ENCODE data around the gene PCDHGB3. TPM values are rescaled to one million over a fixed set of nuclear protein-coding genes. Genes with fewer than 3 reads are reported as not detected.

The PCDHGB3 gene
- total RNA-seq, 1 experiment from 2014 or later: 1.6 TPM

DNA sequence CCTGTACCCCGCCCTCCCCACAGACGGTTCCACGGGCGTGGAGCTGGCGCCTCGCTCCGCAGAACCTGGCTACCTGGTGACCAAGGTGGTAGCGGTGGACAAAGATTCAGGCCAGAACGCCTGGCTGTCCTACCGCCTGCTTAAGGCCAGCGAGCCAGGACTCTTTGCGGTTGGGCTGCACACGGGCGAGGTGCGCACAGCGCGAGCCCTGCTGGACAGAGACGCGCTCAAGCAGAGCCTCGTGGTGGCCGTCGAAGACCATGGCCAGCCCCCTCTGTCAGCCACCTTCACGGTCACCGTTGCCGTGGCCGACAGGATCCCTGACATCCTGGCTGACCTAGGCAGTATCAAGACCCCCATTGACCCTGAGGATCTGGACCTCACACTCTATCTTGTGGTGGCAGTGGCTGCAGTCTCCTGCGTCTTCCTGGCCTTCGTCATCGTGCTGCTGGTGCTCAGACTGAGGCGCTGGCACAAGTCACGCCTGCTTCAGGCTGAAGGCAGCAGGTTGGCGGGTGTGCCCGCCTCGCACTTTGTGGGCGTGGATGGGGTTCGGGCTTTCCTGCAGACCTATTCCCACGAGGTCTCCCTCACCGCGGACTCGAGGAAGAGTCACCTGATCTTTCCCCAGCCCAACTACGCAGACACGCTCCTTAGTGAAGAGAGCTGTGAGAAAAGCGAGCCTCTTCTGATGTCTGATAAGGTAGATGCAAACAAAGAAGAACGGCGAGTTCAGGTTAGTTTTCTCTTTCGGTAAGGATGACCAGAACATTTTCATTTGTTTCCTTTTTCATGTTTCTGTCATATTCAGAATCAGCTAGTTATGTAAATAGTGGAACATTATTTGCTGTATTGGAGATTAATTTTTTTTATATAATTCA is 3.8 kb upstream of the PCDHGB3 start:
- Histone ChIP-seq H3K9ac (ENCODE audit: extremely low read depth, insufficient read length, low read length) (no peak overlapping the region), H3K27ac (ENCODE audit: insufficient read length, low read depth, low read length) (no peak overlapping the region), H3K4me1 (ENCODE audit: insufficient read depth, low read length) (no peaks in the 10 kb centered on the region), H3K9me3 (ENCODE audit: control insufficient read depth, low read depth, low read length) (peaks cover 31% of the 10 kb centered on the region), H3K4me2 (ENCODE audit: insufficient read depth, insufficient read length, low read length) (no peak overlapping the region), H3T11ph (ENCODE audit: low read length) (no peak overlapping the region), H3K56ac (ENCODE audit: insufficient read length, low read depth, low read length) (no peak overlapping the region), H2BK15ac (ENCODE audit: low read depth, low read length) (no peak overlapping the region), H4K8ac (replicated peaks; ENCODE audit: insufficient read length, low read depth, low read length) (no peak overlapping the region), H3K4ac (ENCODE audit: low read depth, low read length) (no peak overlapping the region), H3K18ac (ENCODE audit: insufficient read length, low read depth, low read length) (no peak overlapping the region), H2BK12ac (ENCODE audit: insufficient read length, low read depth, low read length) (no peak overlapping the region), H2BK20ac (ENCODE audit: low read depth, low read length, poor library complexity, severe bottlenecking) (no peak overlapping the region), H3K79me1 (ENCODE audit: insufficient read depth, low read depth, low read length, poor library complexity, severe bottlenecking) (no peaks in the 10 kb centered on the region), H3K23me2 (ENCODE audit: insufficient read length, low read depth, low read length, poor library complexity, severe bottlenecking) (no peaks in the 10 kb centered on the region), H4K5ac (ENCODE audit: insufficient read length, low read depth, low read length) (no peak overlapping the region), H3K23ac (ENCODE audit: insufficient read length, low read depth, low read length) (no peak overlapping the region), H4K20me1 (ENCODE audit: control insufficient read depth, insufficient read depth, insufficient read length) (no peaks in the 10 kb centered on the region), H2AK5ac (ENCODE audit: insufficient read length, low read length) (no peak overlapping the region), H2AFZ (ENCODE audit: low read length) (no peak overlapping the region), H2BK120ac (ENCODE audit: low read depth, low read length, poor library complexity, severe bottlenecking) (no peak overlapping the region), H2BK5ac (ENCODE audit: insufficient read length, low read length) (no peak overlapping the region), H4K91ac (ENCODE audit: insufficient read length, low read depth, low read length) (no peak overlapping the region), H3K79me2 (ENCODE audit: insufficient read depth, low read length) (no peaks in the 10 kb centered on the region), H3K14ac (ENCODE audit: insufficient read depth, low read length) (no peak overlapping the region), H3K27me3 (ENCODE audit: insufficient read depth, low read length) (no peaks in the 10 kb centered on the region)
- H3K4me3 Mint-ChIP-seq: no peak overlapping the region
- peaks cover 65 to 72% of the 10 kb centered on the region in 2 experiments for H3K9me3 Mint-ChIP-seq
- peaks cover 4 to 13% of the 10 kb centered on the region in 2 experiments; a peak in 3 of 4 replicates for H3K4me1 Mint-ChIP-seq
- TF ChIP-seq, protein P1, sequence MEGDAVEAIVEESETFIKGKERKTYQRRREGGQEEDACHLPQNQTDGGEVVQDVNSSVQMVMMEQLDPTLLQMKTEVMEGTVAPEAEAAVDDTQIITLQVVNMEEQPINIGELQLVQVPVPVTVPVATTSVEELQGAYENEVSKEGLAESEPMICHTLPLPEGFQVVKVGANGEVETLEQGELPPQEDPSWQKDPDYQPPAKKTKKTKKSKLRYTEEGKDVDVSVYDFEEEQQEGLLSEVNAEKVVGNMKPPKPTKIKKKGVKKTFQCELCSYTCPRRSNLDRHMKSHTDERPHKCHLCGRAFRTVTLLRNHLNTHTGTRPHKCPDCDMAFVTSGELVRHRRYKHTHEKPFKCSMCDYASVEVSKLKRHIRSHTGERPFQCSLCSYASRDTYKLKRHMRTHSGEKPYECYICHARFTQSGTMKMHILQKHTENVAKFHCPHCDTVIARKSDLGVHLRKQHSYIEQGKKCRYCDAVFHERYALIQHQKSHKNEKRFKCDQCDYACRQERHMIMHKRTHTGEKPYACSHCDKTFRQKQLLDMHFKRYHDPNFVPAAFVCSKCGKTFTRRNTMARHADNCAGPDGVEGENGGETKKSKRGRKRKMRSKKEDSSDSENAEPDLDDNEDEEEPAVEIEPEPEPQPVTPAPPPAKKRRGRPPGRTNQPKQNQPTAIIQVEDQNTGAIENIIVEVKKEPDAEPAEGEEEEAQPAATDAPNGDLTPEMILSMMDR (conservative IDR thresholded peaks at IDR 0.05): no peak
- DNase-seq: no peak
- peaks cover 9% of the 10 kb centered on the region for H3K27me3 Mint-ChIP-seq (ENCODE audit: low read depth)
- no CpG with 5 or more reads among the region's 46 CpGs for WGBS (ENCODE audit: extremely low coverage, insufficient read length, low lambda C conversion rate)
- no peak overlapping the region for H3K27ac Mint-ChIP-seq
- peaks cover 44 to 60% (median 56%) of the 10 kb centered on the region in 3 experiments for H3K36me3 Mint-ChIP-seq (ENCODE audit: insufficient read depth in 1 of 3, low read depth in 3 of 3)

Measured in H9 (cell line).